ENCODE results near the gene PCED1A. TPM values are rescaled to one million over a fixed set of nuclear protein-coding genes. Genes with fewer than 3 reads are reported as not detected.
A peak's percentile ranks its signal among the peaks of the same experiment; 100 is the strongest.
"Not testable (repeated sequence)": the region's sequence is repeated elsewhere in the genome, so short reads cannot be mapped to it uniquely, and the experiment has no call there.

PCED1A gene
- total RNA-seq, 1 experiment from 2014 or later, result 18.9 TPM

- DNase-seq (ENCODE audit: low read depth), result no peak
These were observed 13.8 kb downstream of the PCED1A start for GRCh38 chr20:2826655-2827054.

- DNase-seq (ENCODE audit: low read depth), result no peak
These were observed 14.7 kb downstream of the PCED1A start for GRCh38 chr20:2825761-2826160.

GRCh38 chr20:2822073-2822472 lies 18.4 kb downstream of the PCED1A start:
- DNase-seq (ENCODE audit: low read depth), result peak; percentile 65

- DNase-seq (ENCODE audit: low read depth), result no peak
These were observed 19.3 kb downstream of the PCED1A start for GRCh38 chr20:2820896-2821869.

- DNase-seq (ENCODE audit: low read depth), result peak; percentile 40
These were observed 20.2 kb downstream of the PCED1A start for GRCh38 chr20:2820084-2820895.

GRCh38 chr20:2817891-2818595 lies 22.4 kb downstream of the PCED1A start:
- DNase-seq (ENCODE audit: low read depth), result no peak

- no peak for DNase-seq (ENCODE audit: low read depth)
These were observed 23.1 kb downstream of the PCED1A start for GRCh38 chr20:2817341-2817726.

GRCh38 chr20:2816583-2817340 lies 23.7 kb downstream of the PCED1A start:
- DNase-seq (ENCODE audit: low read depth), result no peak

GRCh38 chr20:2816030-2816582 lies 24.3 kb downstream of the PCED1A start, which contains the start of gene TMEM239:
Gene TMEM239 (plus strand): TSS chr20:2816364. CDS start chr20:2816555, 191 bp downstream.
- DNase-seq (ENCODE audit: low read depth), result no peak

GRCh38 chr20:2815242-2815900 lies 25.1 kb downstream of the PCED1A start:
- no peak for DNase-seq (ENCODE audit: low read depth)

GRCh38 chr20:2814587-2815051 lies 25.8 kb downstream of the PCED1A start, which contains the start of gene C20orf141:
Gene C20orf141 (plus strand): TSS chr20:2814987. CDS start chr20:2815185, 198 bp downstream.
- DNase-seq (ENCODE audit: low read depth), result peak; percentile 99

GRCh38 chr20:2814076-2814475 lies 26.4 kb downstream of the PCED1A start:
- DNase-seq (ENCODE audit: low read depth), result peak; percentile 47

GRCh38 chr20:2812189-2812588 lies 28.3 kb downstream of the PCED1A start:
- DNase-seq (ENCODE audit: low read depth), result no peak

GRCh38 chr20:2809690-2810089 lies 30.8 kb downstream of the PCED1A start:
- no peak for DNase-seq (ENCODE audit: low read depth)

GRCh38 chr20:2807929-2808328 lies 32.5 kb downstream of the PCED1A start:
- not testable (repeated sequence) for DNase-seq (ENCODE audit: low read depth)

- DNase-seq (ENCODE audit: low read depth), result no peak
These were observed 33.4 kb downstream of the PCED1A start for GRCh38 chr20:2807019-2807418.

GRCh38 chr20:2806351-2806701 lies 34.1 kb downstream of the PCED1A start:
- DNase-seq (ENCODE audit: low read depth), result no peak

- DNase-seq (ENCODE audit: low read depth), result no peak
These were observed 34.6 kb downstream of the PCED1A start for GRCh38 chr20:2805689-2806350.

Measured in RPMI7951 (cell line).